Measurements from ENCODE around the gene GUSB.
"Not testable (repeated sequence)": the region's sequence is repeated elsewhere in the genome, so short reads cannot be mapped to it uniquely, and the experiment has no call there.

- TF ChIP-seq CTCF (IDR thresholded peaks at IDR 0.05); FOXP4 (CRISPR knock-in tag; IDR thresholded peaks at IDR 0.05); HMGXB4 (CRISPR knock-in tag; IDR thresholded peaks at IDR 0.05); MYBL2 (CRISPR knock-in tag; IDR thresholded peaks at IDR 0.05); ELF4 (CRISPR knock-in tag; IDR thresholded peaks at IDR 0.05; ENCODE audit: low read depth); NR2C2 (CRISPR knock-in tag; IDR thresholded peaks at IDR 0.05); E2F4 (CRISPR knock-in tag; IDR thresholded peaks at IDR 0.05; ENCODE audit: borderline replicate concordance, low read depth); NR1H2 (CRISPR knock-in tag; IDR thresholded peaks at IDR 0.05); OVOL2 (CRISPR knock-in tag; IDR thresholded peaks at IDR 0.05; ENCODE audit: borderline replicate concordance); MLX (CRISPR knock-in tag; IDR thresholded peaks at IDR 0.05); STAT6 (CRISPR knock-in tag; conservative IDR thresholded peaks at IDR 0.05; ENCODE audit: low read depth): not testable (repeated sequence)
Observed at GRCh38 chr7:65991829-65992228, 9.8 kb upstream of the GUSB start.
